ENCODE measurements around the gene PRM1.

Gene PRM1

GRCh38 chr16:11236461-11237254, 44.5 kb downstream of the PRM1 start:
- DNase-seq (ENCODE audit: low read depth, low spot score), result no peak

- DNase-seq (ENCODE audit: low read depth, low spot score), result no peak
Measured at GRCh38 chr16:11235703-11235991, 45.5 kb downstream of the PRM1 start.

GRCh38 chr16:11234884-11235702, 46.0 kb downstream of the PRM1 start:
- DNase-seq (ENCODE audit: low read depth, low spot score), result no peak

- DNase-seq (ENCODE audit: low read depth, low spot score), result no peak
Measured at GRCh38 chr16:11233727-11234376, 47.3 kb downstream of the PRM1 start.

- DNase-seq (ENCODE audit: low read depth, low spot score), result no peak
Measured at GRCh38 chr16:11232852-11233726, 48.0 kb downstream of the PRM1 start.

GRCh38 chr16:11232302-11232851, 48.8 kb downstream of the PRM1 start:
- no peak for DNase-seq (ENCODE audit: low read depth, low spot score)

GRCh38 chr16:11231367-11231970, 49.7 kb downstream of the PRM1 start:
- DNase-seq (ENCODE audit: low read depth, low spot score), result no peak

Data from iPS DF 19.7 (cell line).